Right lobe of liver (tissue), 6 donors: ENCODE data around the gene DOCK1. TPM values are rescaled to one million over a fixed set of nuclear protein-coding genes. Genes with fewer than 3 reads are reported as not detected.
A peak's percentile ranks its signal among the peaks of the same experiment; 100 is the strongest.

Experiments
- ATAC-seq, 4 donors: fragments of 200-7000 bp; cut with Tn5 transposase; one replicate each; pipeline ENCODE4 v1.9.1; 2020; ENCODE audit warnings: mild to moderate bottlenecking in 4 of 4, moderate library complexity in 4 of 4
- DNase-seq, 3 donors: peaks; one replicate each; pipeline ENCODE4 v3.0.0-alpha.2; 2020
- H3K27ac ChIP-seq, 3 donors: fragments of 200-600 bp; one replicate each; pipeline ENCODE4 v1.8.0; 2022
- H3K27me3 ChIP-seq, 2 donors: fragments of 200-600 bp; one replicate each; pipeline ENCODE4 v1.8.0; 2022
- H3K36me3 ChIP-seq, 4 donors: fragments of 200-600 bp; sonication (generic) in 1 of 4; one replicate each; pipeline versions ENCODE4 v1.5.1 to v1.8.0; 2017 to 2022; ENCODE audit warnings: control low read depth in 1 of 4
- H3K4me1 ChIP-seq, 4 donors: fragments of 200-600 bp; sonication (generic) in 1 of 4; one replicate each; pipeline versions ENCODE4 v1.5.1 to v1.8.0; 2017 to 2022; ENCODE audit warnings: control low read depth in 1 of 4
- H3K4me3 ChIP-seq, 3 donors: fragments of 200-600 bp; one replicate each; pipeline ENCODE4 v1.8.0; 2022
- H3K9me3 ChIP-seq, 4 donors: fragments of 200-600 bp; sonication (generic) in 1 of 4; one replicate each; pipeline versions ENCODE4 v1.5.1 to v1.8.0; 2017 to 2022; ENCODE audit warnings: control low read depth in 1 of 4
- POLR2A ChIP-seq: fragments of 450-650 bp; IDR thresholded peaks from one replicate; pipeline ENCODE4 v1.6.1; 2017; ENCODE audit warnings: antibody characterized with exemption, mild to moderate bottlenecking
- WGBS: methylation state at CpG from one replicate; pipeline ENCODE4 v1.1.6; 2018; ENCODE audit warnings: low coverage, low lambda C conversion rate; ENCODE audit not compliant: insufficient coverage; ENCODE audit errors: missing lambda C conversion rate; 5-methylcytosine and 5-hydroxymethylcytosine counted together
- intact Hi-C, 2 donors: fragments of 100-400 bp; cut with DNase I; formaldehyde crosslinking; loops; one replicate each; pipeline versions ENCODE4 v1.11.2 to v1.14.1; 2022
- total RNA-seq, 6 experiments: library from RNA; depleted of rRNA in 2 of 6; stranded (reverse); fragments of >200 nt in 2 of 6; fragmentation: NEBNext Ultra II Directional in 3 of 6; extraction: Animal tissue kit (Norgen Biotek cat#: 25700) in 3 of 6; gene quantifications; one replicate each; pipeline versions ENCODE4 v1.1.0 to v1.2.4, GENCODE V29; 2016 to 2023
- TF ChIP-seq, protein P1 (sequence below), 4 donors: fragments of 200-600 bp in 3 of 4; fragments of 450-650 bp in 1 of 4; IDR thresholded peaks; one replicate each; pipeline versions ENCODE4 v1.5.1 to v1.8.0; 2016 to 2022; ENCODE audit warnings: antibody characterized with exemption in 4 of 4, mild to moderate bottlenecking in 2 of 4
- donor health status: DM: no; HTN: yes; CAD: no.
- donor health status: DM: no; HTN: no; CAD: no.
- donor health status: DM: no; HTN: no; CAD: no.
- donor health status: DM: no; HTN: yes; CAD: no.
- donor health status: DM: no; HTN: yes; CAD: no.

DOCK1 gene
- total RNA-seq, 6 experiments from 2014 or later, result 13.8 to 17.8 (median 14.6) TPM

DNA sequence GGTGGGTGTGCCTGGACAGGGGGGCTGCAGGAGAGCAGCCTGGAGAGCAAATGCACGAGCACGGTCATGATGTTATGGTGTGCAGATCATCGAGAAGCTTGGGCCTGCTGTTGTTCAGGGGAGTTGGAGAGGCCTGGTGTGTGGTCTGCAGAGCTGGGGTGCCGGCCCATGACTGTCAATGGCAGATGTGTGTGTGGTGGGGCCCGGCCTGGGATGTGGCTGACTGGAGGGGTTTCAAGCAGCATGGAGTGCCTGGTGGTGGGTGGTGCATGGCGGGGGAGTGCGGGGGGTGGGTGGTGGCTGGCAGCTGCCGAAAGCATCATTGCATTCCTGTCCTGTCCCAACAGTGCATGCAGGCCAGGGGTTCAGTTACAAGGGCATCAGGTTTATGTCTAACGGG is 122.6 kb downstream of the DOCK1 start:
- Histone ChIP-seq H3K27ac (no peak overlapping the region), H3K36me3 (peaks cover 0 to 25% (median 2%) of the 10 kb centered on the region in 4 donors), H3K9me3 (no peaks in the 10 kb centered on the region), H3K4me3 (no peak overlapping the region), H3K27me3 (no peaks in the 10 kb centered on the region), H3K4me1 (no peaks in the 10 kb centered on the region)
- ATAC-seq, result no peak
- no peak for TF ChIP-seq POLR2A
- TF ChIP-seq, protein P1, sequence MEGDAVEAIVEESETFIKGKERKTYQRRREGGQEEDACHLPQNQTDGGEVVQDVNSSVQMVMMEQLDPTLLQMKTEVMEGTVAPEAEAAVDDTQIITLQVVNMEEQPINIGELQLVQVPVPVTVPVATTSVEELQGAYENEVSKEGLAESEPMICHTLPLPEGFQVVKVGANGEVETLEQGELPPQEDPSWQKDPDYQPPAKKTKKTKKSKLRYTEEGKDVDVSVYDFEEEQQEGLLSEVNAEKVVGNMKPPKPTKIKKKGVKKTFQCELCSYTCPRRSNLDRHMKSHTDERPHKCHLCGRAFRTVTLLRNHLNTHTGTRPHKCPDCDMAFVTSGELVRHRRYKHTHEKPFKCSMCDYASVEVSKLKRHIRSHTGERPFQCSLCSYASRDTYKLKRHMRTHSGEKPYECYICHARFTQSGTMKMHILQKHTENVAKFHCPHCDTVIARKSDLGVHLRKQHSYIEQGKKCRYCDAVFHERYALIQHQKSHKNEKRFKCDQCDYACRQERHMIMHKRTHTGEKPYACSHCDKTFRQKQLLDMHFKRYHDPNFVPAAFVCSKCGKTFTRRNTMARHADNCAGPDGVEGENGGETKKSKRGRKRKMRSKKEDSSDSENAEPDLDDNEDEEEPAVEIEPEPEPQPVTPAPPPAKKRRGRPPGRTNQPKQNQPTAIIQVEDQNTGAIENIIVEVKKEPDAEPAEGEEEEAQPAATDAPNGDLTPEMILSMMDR (IDR thresholded peaks at IDR 0.05), result no peak
- no CpG with 5 or more reads among the region's 9 CpGs for WGBS
- DNase-seq, result peak in 1 of 3 donors; percentile 16
- intact Hi-C loops, result no loop called here

- no peaks in the 10 kb centered on the region for H3K4me1 ChIP-seq
- peaks cover 0 to 33% (median 0%) of the 10 kb centered on the region in 4 donors for H3K36me3 ChIP-seq
- intact Hi-C loops, result no loop called here
- no peaks in the 10 kb centered on the region for H3K27me3 ChIP-seq
- no peak overlapping the region for H3K27ac ChIP-seq
- H3K9me3 ChIP-seq, result no peaks in the 10 kb centered on the region
- ATAC-seq (no peak), DNase-seq (no peak)
- TF ChIP-seq POLR2A, result no peak
- TF ChIP-seq, protein P1 (IDR thresholded peaks at IDR 0.05), result no peak
- WGBS, result 100% methylated on average over 4 of the region's 8 CpGs
- H3K4me3 ChIP-seq, result no peak overlapping the region
Measured at GRCh38 chr10:127028556-127028955, 123.3 kb downstream of the DOCK1 start.

- no peak for ATAC-seq
- Histone ChIP-seq H3K4me3 (no peak overlapping the region), H3K4me1 (no peaks in the 10 kb centered on the region), H3K27me3 (no peaks in the 10 kb centered on the region), H3K9me3 (no peaks in the 10 kb centered on the region), H3K27ac (no peak overlapping the region), H3K36me3 (peaks cover 0 to 32% (median 0%) of the 10 kb centered on the region in 4 donors)
- no peak for DNase-seq
- TF ChIP-seq, protein P1 (IDR thresholded peaks at IDR 0.05), result no peak
- no peak for TF ChIP-seq POLR2A
- 73% methylated on average over 2 of the region's 8 CpGs for WGBS
- intact Hi-C loops, result no loop called here
Measured at GRCh38 chr10:127029061-127029460, 123.8 kb downstream of the DOCK1 start.

- TF ChIP-seq POLR2A, result no peak
- TF ChIP-seq, protein P1 (IDR thresholded peaks at IDR 0.05), result no peak
- DNase-seq (no peak), ATAC-seq (no peak)
- no peaks in the 10 kb centered on the region for H3K27me3 ChIP-seq
- no peaks in the 10 kb centered on the region for H3K4me1 ChIP-seq
- peaks cover 0 to 17% (median 0%) of the 10 kb centered on the region in 4 donors for H3K36me3 ChIP-seq
- 84% methylated on average over 12 of the region's 12 CpGs for WGBS
- no peak overlapping the region for H3K4me3 ChIP-seq
- intact Hi-C loops, result no loop called here
- H3K27ac ChIP-seq, result no peak overlapping the region
- no peaks in the 10 kb centered on the region for H3K9me3 ChIP-seq
Measured at GRCh38 chr10:127033216-127034033, 128.2 kb downstream of the DOCK1 start.
